K562 (cell line): Measurements from ENCODE around the gene BRPF1.

Experiments
- ARHGAP35 ChIP-seq: fragments of 450-650 bp; IDR thresholded peaks from 2 replicates; pipeline ENCODE4 v1.6.1; 2018; ENCODE audit not compliant: partially characterized antibody
- ATF6 ChIP-seq: sonication (generic); formaldehyde crosslinking; IDR thresholded peaks from 2 replicates; pipeline ENCODE4 v1.4.0; 2020; ENCODE audit warnings: mild to moderate bottlenecking, missing genetic modification reagents
- CTCF ChIP-seq, 3 experiments: IDR thresholded peaks in 2 of 3; conservative IDR thresholded peaks in 1 of 3; 2 replicates each; pipeline ENCODE4 v1.5.1; 2011 to 2012; ENCODE audit warnings: low read length in 3 of 3, mild to moderate bottlenecking in 3 of 3, control low read depth in 2 of 3, improper control_type of control experiment in 1 of 3, inconsistent platforms in 1 of 3, low read depth in 1 of 3, mixed read lengths in 1 of 3, moderate library complexity in 1 of 3; ENCODE audit not compliant: insufficient read depth in 2 of 3
- DPF2 ChIP-seq: fragments of 450-650 bp; IDR thresholded peaks from 2 replicates; pipeline ENCODE4 v1.6.1; 2016
- IRF2 ChIP-seq: sonication (generic); formaldehyde crosslinking; IDR thresholded peaks from 2 replicates; pipeline ENCODE4 v1.8.1; 2022; ENCODE audit warnings: mild to moderate bottlenecking, missing genetic modification reagents
- POLR2AphosphoS5 ChIP-seq: IDR thresholded peaks from 2 replicates; pipeline ENCODE4 v1.6.1; 2011; ENCODE audit warnings: mild to moderate bottlenecking, low read depth, low read length, moderate library complexity; ENCODE audit not compliant: control insufficient read depth, insufficient read depth
- SMAD1 ChIP-seq: fragments of 150-350 bp; IDR thresholded peaks from 2 replicates; pipeline ENCODE4 v1.6.1; 2014; ENCODE audit warnings: low read length, low read depth; ENCODE audit not compliant: partially characterized antibody
- ZFP30 ChIP-seq: fragments of 250-450 bp; sonication (Bioruptor Pico); IDR thresholded peaks from 2 replicates; pipeline ENCODE4 v1.8.0; 2022; ENCODE audit warnings: moderate library complexity, mild to moderate bottlenecking, inconsistent platforms, borderline replicate concordance
- ZNF449 ChIP-seq: fragments of 250-450 bp; sonication (Bioruptor Pico); IDR thresholded peaks from 2 replicates; pipeline ENCODE4 v1.8.0; 2022; ENCODE audit warnings: moderate library complexity, mild to moderate bottlenecking, inconsistent platforms
- ZNF780A ChIP-seq: fragments of 250-450 bp; sonication (Bioruptor Pico); IDR thresholded peaks from 2 replicates; pipeline ENCODE4 v1.5.0; 2021; ENCODE audit warnings: mild to moderate bottlenecking

- no peak for TF ChIP-seq CTCF (IDR thresholded peaks at IDR 0.05 in 2 of 3, conservative IDR thresholded peaks at IDR 0.05 in 1 of 3; ENCODE audit: insufficient read depth in 2 of 3, low read depth in 1 of 3, low read length in 3 of 3)
- no peak for TF ChIP-seq POLR2AphosphoS5
- TF ChIP-seq IRF2 = no peak
- no peak for TF ChIP-seq ZFP30
- no peak for TF ChIP-seq SMAD1
- no peak for TF ChIP-seq ARHGAP35
- no peak for TF ChIP-seq ZNF449
- no peak for TF ChIP-seq ATF6 (CRISPR knock-in tag)
- no peak for TF ChIP-seq DPF2
- no peak for TF ChIP-seq ZNF780A (CRISPR knock-in tag)
Measured at GRCh38 chr3:9769426-9770275, 38.1 kb downstream of the BRPF1 start, which contains the start of gene CAMK1.
